ENCODE results near the gene ARHGAP42. TPM values are rescaled to one million over a fixed set of nuclear protein-coding genes. Genes with fewer than 3 reads are reported as not detected.

The ARHGAP42 gene
- total RNA-seq, 1 experiment from 2014 or later = 39.1 TPM

GRCh38 chr11:100759106-100759505 lies 72.0 kb downstream of the ARHGAP42 start:
- H4K91ac ChIP-seq (ENCODE audit: insufficient read length, low read depth, low read length) = no peak overlapping the region
- H3K23ac ChIP-seq (ENCODE audit: insufficient read length, low read depth, low read length) = no peak overlapping the region
- H3K23me2 ChIP-seq (ENCODE audit: insufficient read length, low read depth, low read length, poor library complexity, severe bottlenecking) = no peaks in the 10 kb centered on the region
- no CpG with 5 or more reads among the region's 2 CpGs for WGBS (ENCODE audit: extremely low coverage, insufficient read length, low lambda C conversion rate)
- H3K9ac ChIP-seq (ENCODE audit: extremely low read depth, insufficient read length, low read length) = no peak overlapping the region
- no peaks in the 10 kb centered on the region for H4K20me1 ChIP-seq (ENCODE audit: control insufficient read depth, insufficient read depth, insufficient read length)
- no peak for DNase-seq
- no peak overlapping the region for H2BK20ac ChIP-seq (ENCODE audit: low read depth, low read length, poor library complexity, severe bottlenecking)
- H4K5ac ChIP-seq (ENCODE audit: insufficient read length, low read depth, low read length) = no peak overlapping the region
- H3K79me2 ChIP-seq (ENCODE audit: insufficient read depth, low read length) = no peaks in the 10 kb centered on the region
- H3K4ac ChIP-seq (ENCODE audit: low read depth, low read length) = no peak overlapping the region
- H3K27me3 ChIP-seq (ENCODE audit: insufficient read depth, low read length) = no peaks in the 10 kb centered on the region
- no peak for TF ChIP-seq CTCF (conservative IDR thresholded peaks at IDR 0.05)
- H3K4me3 Mint-ChIP-seq = no peak overlapping the region
- H4K8ac ChIP-seq (replicated peaks; ENCODE audit: insufficient read length, low read depth, low read length) = no peak overlapping the region
- no peaks in the 10 kb centered on the region for H3K79me1 ChIP-seq (ENCODE audit: insufficient read depth, low read depth, low read length, poor library complexity, severe bottlenecking)
- no peak overlapping the region for H2AK5ac ChIP-seq (ENCODE audit: insufficient read length, low read length)
- no peaks in the 10 kb centered on the region for H3K36me3 Mint-ChIP-seq (ENCODE audit: insufficient read depth in 1 of 3, low read depth in 3 of 3)
- no peak overlapping the region for H2AFZ ChIP-seq (ENCODE audit: low read length)
- H3K14ac ChIP-seq (ENCODE audit: insufficient read depth, low read length) = no peak overlapping the region
- no peaks in the 10 kb centered on the region for H3K9me3 Mint-ChIP-seq
- no peak overlapping the region for H3K4me2 ChIP-seq (ENCODE audit: insufficient read depth, insufficient read length, low read length)
- H2BK120ac ChIP-seq (ENCODE audit: low read depth, low read length, poor library complexity, severe bottlenecking) = no peak overlapping the region
- no peaks in the 10 kb centered on the region for H3K9me3 ChIP-seq (ENCODE audit: control insufficient read depth, low read depth, low read length)
- H3K4me1 ChIP-seq (ENCODE audit: insufficient read depth, low read length) = no peaks in the 10 kb centered on the region; the same call in 1 of the 2 replicates
- H3K27me3 Mint-ChIP-seq (ENCODE audit: low read depth) = no peaks in the 10 kb centered on the region
- H2BK5ac ChIP-seq (ENCODE audit: insufficient read length, low read length) = no peak overlapping the region
- no peak overlapping the region for H2BK12ac ChIP-seq (ENCODE audit: insufficient read length, low read depth, low read length)
- no peak overlapping the region for H3K56ac ChIP-seq (ENCODE audit: insufficient read length, low read depth, low read length)
- H3K18ac ChIP-seq (ENCODE audit: insufficient read length, low read depth, low read length) = no peak overlapping the region
- H3K27ac ChIP-seq (ENCODE audit: insufficient read length, low read depth, low read length) = no peak overlapping the region
- peaks cover 39 to 44% of the 10 kb centered on the region in 2 experiments for H3K4me1 Mint-ChIP-seq
- H3K27ac Mint-ChIP-seq = peak overlapping the region in 2 of 3 experiments; percentile 37 to 91; a peak in 3 of 7 replicates
- no peak overlapping the region for H2BK15ac ChIP-seq (ENCODE audit: low read depth, low read length)
- no peak overlapping the region for H3T11ph ChIP-seq (ENCODE audit: low read length)

All from H9 (cell line).